Measurements from ENCODE around the gene AKAP3.

Gene AKAP3

DNA sequence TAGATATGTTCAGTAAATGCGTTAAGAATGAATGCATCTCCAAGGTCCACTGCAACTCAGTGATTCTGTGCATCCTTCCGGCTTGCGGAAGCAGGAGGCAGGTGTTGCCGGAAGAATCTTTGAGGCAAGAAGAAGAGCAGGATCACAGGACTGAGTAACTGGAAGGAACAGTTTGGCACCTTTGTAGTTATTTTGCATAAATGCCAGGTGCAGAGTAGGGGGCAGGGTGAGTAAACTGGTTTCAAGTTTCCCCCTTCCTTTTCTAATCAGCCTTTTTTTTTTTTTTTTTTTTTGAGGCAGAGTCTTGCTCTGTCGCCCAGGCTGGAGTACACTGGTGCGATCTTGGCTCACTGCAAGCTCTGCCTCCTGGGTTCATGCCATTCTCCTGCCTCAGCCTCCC, 64.6 kb downstream of the AKAP3 start:
- no peak overlapping the region for H3K27ac ChIP-seq (ENCODE audit: low read depth, low read length)
- H3K4me1 ChIP-seq (ENCODE audit: control insufficient read depth in 1 of 2, insufficient read depth in 2 of 2, low read length in 2 of 2) = no peaks in the 10 kb centered on the region
- H3K27me3 ChIP-seq (ENCODE audit: control insufficient read depth in 1 of 2, insufficient read depth in 2 of 2, low read length in 2 of 2) = peaks cover 0 to 2% of the 10 kb centered on the region in 2 donors
- H3K9me3 ChIP-seq (ENCODE audit: control insufficient read depth in 1 of 2, low read length in 2 of 2) = no peaks in the 10 kb centered on the region
- no peaks in the 10 kb centered on the region for H3K36me3 ChIP-seq (ENCODE audit: control insufficient read depth in 1 of 2, insufficient read depth in 2 of 2, low read length in 2 of 2)
- no peak overlapping the region for H3K4me3 ChIP-seq (ENCODE audit: low read depth in 1 of 2, low read length in 2 of 2)
- no peak overlapping the region for H3K9ac ChIP-seq (ENCODE audit: low read depth in 1 of 2, low read length in 2 of 2)

DNA sequence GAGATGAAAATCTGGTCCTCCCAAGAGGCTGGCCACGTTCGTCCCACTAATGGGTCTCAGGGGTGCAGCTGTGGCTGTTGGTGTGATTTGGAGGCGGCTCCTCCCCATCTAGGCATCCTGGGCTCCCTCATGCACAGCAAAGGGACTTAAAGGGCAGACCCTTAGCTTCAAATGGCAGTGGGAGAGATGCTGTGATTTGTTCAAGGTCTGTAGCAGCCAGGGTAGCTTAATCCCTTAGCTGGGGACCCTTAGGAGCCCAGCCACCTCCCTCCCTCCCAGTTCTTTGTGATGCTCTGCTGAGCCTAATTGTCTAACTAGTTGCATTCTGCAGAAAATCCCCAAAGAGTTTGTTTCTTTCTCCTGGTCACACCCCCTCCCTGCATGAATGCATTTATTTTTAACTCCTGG, 68.6 kb downstream of the AKAP3 start:
- H3K4me3 ChIP-seq (ENCODE audit: low read depth in 1 of 2, low read length in 2 of 2) = no peak overlapping the region

DNA sequence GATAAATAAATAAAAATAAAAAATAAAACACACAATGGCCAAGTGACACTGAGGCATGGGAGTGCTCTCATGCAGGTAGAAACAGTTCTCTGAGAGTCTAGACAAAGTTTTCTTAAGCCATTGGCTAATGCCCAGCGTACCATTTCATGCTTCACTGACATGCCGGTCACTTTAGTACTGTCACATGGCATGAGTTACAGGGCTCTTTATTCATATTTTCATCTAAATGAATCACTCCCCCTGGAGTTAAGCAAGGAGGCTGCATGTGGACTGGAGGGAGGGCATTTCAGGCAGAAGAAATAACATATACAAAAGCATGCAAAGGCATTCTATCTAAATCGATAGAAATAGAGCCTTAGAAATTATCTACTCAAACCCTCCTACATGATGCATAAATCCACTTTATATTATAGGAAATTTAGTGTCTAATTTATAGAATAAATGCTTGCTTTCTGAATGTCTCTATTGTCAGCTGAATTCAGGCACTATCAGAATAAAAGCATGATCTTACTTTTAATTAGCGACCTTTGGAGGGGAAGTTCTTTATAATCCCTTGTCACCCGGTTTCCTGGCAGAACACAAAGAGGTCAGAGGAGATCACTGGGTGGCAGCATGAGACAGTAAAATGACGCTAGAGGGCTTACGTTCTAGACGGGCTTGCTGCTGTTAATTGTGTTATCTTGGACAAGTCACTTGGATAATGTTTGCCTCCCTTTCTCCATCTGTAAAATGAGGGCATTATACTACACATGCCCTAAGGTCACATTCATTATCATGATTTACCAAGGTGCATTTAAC, 69.3 kb downstream of the AKAP3 start:
- no peaks in the 10 kb centered on the region for H3K36me3 ChIP-seq (ENCODE audit: control insufficient read depth in 1 of 2, insufficient read depth in 2 of 2, low read length in 2 of 2)
- H3K27me3 ChIP-seq (ENCODE audit: control insufficient read depth in 1 of 2, insufficient read depth in 2 of 2, low read length in 2 of 2) = peaks cover 0 to 2% of the 10 kb centered on the region in 2 donors
- no peaks in the 10 kb centered on the region for H3K4me1 ChIP-seq (ENCODE audit: control insufficient read depth in 1 of 2, insufficient read depth in 2 of 2, low read length in 2 of 2)
- no peaks in the 10 kb centered on the region for H3K9me3 ChIP-seq (ENCODE audit: control insufficient read depth in 1 of 2, low read length in 2 of 2)
- no peak overlapping the region for H3K4me3 ChIP-seq (ENCODE audit: low read depth in 1 of 2, low read length in 2 of 2)
- no peak overlapping the region for H3K27ac ChIP-seq (ENCODE audit: low read depth, low read length)
- no peak overlapping the region for H3K9ac ChIP-seq (ENCODE audit: low read depth in 1 of 2, low read length in 2 of 2)

More for the DNA sequence above, 68.6 kb downstream of the AKAP3 start:
- Histone ChIP-seq H3K9ac (ENCODE audit: low read depth in 1 of 2, low read length in 2 of 2) (no peak overlapping the region), H3K9me3 (ENCODE audit: control insufficient read depth in 1 of 2, low read length in 2 of 2) (no peaks in the 10 kb centered on the region), H3K4me1 (ENCODE audit: control insufficient read depth in 1 of 2, insufficient read depth in 2 of 2, low read length in 2 of 2) (no peaks in the 10 kb centered on the region), H3K27ac (ENCODE audit: low read depth, low read length) (no peak overlapping the region), H3K27me3 (ENCODE audit: control insufficient read depth in 1 of 2, insufficient read depth in 2 of 2, low read length in 2 of 2) (peaks cover 0 to 2% of the 10 kb centered on the region in 2 donors), H3K36me3 (ENCODE audit: control insufficient read depth in 1 of 2, insufficient read depth in 2 of 2, low read length in 2 of 2) (no peaks in the 10 kb centered on the region)

DNA sequence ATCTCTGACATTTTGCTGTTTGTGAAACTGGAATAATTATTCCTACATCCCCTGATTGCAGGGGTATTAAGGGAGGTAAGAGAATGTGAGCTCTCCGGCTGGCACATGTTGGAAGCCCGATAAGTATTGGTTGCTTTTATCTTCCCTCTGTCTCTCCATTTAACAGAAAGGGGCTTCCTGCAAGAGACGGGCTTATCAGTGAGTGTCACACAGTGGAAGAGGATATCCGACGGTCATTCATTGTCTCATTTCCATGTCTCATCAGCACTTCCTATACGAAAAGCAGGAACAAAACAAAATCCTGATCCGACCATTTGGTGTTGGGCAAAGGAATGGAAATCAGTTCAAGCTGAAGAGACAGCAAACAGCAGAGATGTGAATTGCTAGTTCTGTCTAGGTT, 76.2 kb downstream of the AKAP3 start:
- Histone ChIP-seq H3K9ac (ENCODE audit: low read depth in 1 of 2, low read length in 2 of 2) (no peak overlapping the region), H3K27ac (ENCODE audit: low read depth, low read length) (no peak overlapping the region), H3K4me1 (ENCODE audit: control insufficient read depth in 1 of 2, insufficient read depth in 2 of 2, low read length in 2 of 2) (no peaks in the 10 kb centered on the region), H3K4me3 (ENCODE audit: low read depth in 1 of 2, low read length in 2 of 2) (no peak overlapping the region), H3K36me3 (ENCODE audit: control insufficient read depth in 1 of 2, insufficient read depth in 2 of 2, low read length in 2 of 2) (no peaks in the 10 kb centered on the region), H3K9me3 (ENCODE audit: control insufficient read depth in 1 of 2, low read length in 2 of 2) (no peaks in the 10 kb centered on the region), H3K27me3 (ENCODE audit: control insufficient read depth in 1 of 2, insufficient read depth in 2 of 2, low read length in 2 of 2) (no peaks in the 10 kb centered on the region)

DNA sequence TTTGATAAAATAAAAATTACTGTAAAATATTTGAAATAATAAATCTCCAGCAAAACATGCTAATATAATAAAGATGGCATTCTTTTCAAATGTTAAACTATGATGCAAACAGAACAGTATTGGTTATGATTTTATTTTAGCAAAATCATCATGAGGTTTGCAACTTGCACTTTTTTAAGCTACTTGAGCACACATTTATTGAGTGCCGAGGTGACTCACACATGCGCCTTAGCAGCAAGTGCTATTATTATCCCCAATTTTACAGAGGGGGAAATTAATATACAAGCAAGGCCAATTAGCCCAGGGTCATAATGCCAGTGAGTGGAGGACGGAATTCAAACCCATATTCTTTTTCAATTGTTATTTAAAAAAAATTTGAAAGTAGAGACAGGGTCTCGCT, 79.6 kb downstream of the AKAP3 start:
- no peaks in the 10 kb centered on the region for H3K36me3 ChIP-seq (ENCODE audit: control insufficient read depth in 1 of 2, insufficient read depth in 2 of 2, low read length in 2 of 2)
- H3K4me1 ChIP-seq (ENCODE audit: control insufficient read depth in 1 of 2, insufficient read depth in 2 of 2, low read length in 2 of 2) = peaks cover 0 to 6% of the 10 kb centered on the region in 2 donors
- no peaks in the 10 kb centered on the region for H3K27me3 ChIP-seq (ENCODE audit: control insufficient read depth in 1 of 2, insufficient read depth in 2 of 2, low read length in 2 of 2)
- no peak overlapping the region for H3K4me3 ChIP-seq (ENCODE audit: low read depth in 1 of 2, low read length in 2 of 2)
- H3K27ac ChIP-seq (ENCODE audit: low read depth, low read length) = no peak overlapping the region
- H3K9ac ChIP-seq (ENCODE audit: low read depth in 1 of 2, low read length in 2 of 2) = no peak overlapping the region
- no peaks in the 10 kb centered on the region for H3K9me3 ChIP-seq (ENCODE audit: control insufficient read depth in 1 of 2, low read length in 2 of 2)

DNA sequence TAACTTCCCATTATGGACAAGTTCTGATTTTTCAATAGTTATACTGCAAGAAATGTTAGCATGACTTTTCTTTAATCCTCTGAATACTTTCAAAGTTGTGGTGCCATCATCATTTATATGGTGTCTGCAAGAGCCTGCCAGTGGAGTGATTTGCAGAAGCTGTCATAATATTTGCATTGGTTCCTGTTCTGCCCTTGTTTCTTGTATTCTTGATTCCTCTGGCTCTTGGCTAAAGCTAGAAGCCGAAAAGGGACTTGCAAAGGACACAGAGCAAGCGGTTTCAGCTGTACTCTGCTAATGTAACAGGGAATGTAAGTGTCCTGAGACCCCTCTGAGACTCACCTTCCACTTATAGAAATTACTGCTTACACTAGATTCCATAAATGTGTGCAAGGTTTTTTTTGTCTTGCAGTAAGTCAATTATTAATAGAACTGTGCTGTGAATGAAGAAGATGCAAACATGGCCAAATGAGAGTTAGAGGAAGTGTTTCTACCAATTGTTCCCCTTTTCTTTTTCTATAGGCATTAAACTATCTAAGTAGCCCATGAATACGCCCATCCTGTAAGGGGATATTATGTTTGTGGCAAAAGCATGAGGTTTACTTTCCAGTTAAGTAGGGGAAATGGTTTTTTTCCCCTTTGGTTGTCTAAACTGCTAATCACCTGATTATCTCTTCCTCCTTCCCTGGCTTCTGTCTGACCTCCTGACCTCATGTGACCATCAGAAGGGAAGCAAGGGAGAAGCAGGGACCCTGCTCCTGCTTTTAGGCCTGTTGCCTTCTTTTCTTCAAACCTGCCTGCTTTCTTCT, 81.6 kb downstream of the AKAP3 start:
- no peak overlapping the region for H3K27ac ChIP-seq (ENCODE audit: low read depth, low read length)
- H3K27me3 ChIP-seq (ENCODE audit: control insufficient read depth in 1 of 2, insufficient read depth in 2 of 2, low read length in 2 of 2) = no peaks in the 10 kb centered on the region
- no peaks in the 10 kb centered on the region for H3K36me3 ChIP-seq (ENCODE audit: control insufficient read depth in 1 of 2, insufficient read depth in 2 of 2, low read length in 2 of 2)

DNA sequence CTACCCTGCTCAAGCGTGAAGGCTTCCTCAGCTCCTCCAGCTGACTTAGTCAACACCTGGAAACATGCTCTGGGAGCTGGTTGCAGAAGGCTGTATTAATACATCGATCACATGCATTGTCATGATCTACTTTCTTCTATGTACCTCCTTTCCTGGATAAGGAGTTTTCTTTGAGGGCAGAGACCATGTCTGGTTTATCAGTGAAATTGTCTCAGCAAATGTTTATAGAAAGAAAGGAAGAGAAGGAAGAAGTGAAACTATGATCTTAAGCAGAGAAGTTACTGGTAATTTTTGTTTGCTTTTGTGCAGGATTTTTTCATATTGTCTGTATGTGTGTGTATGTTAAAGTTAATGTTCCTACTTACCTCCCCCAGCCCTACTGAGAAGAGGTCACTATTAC, 82.4 kb downstream of the AKAP3 start:
- Histone ChIP-seq H3K27me3 (ENCODE audit: control insufficient read depth in 1 of 2, insufficient read depth in 2 of 2, low read length in 2 of 2) (no peaks in the 10 kb centered on the region), H3K27ac (ENCODE audit: low read depth, low read length) (no peak overlapping the region), H3K4me1 (ENCODE audit: control insufficient read depth in 1 of 2, insufficient read depth in 2 of 2, low read length in 2 of 2) (peaks cover 11 to 13% of the 10 kb centered on the region in 2 donors), H3K4me3 (ENCODE audit: low read depth in 1 of 2, low read length in 2 of 2) (no peak overlapping the region), H3K36me3 (ENCODE audit: control insufficient read depth in 1 of 2, insufficient read depth in 2 of 2, low read length in 2 of 2) (no peaks in the 10 kb centered on the region), H3K9ac (ENCODE audit: low read depth in 1 of 2, low read length in 2 of 2) (no peak overlapping the region), H3K9me3 (ENCODE audit: control insufficient read depth in 1 of 2, low read length in 2 of 2) (no peaks in the 10 kb centered on the region)

More for the DNA sequence above, 81.6 kb downstream of the AKAP3 start:
- no peak overlapping the region for H3K4me3 ChIP-seq (ENCODE audit: low read depth in 1 of 2, low read length in 2 of 2)
- peaks cover 4 to 8% of the 10 kb centered on the region in 2 donors for H3K4me1 ChIP-seq (ENCODE audit: control insufficient read depth in 1 of 2, insufficient read depth in 2 of 2, low read length in 2 of 2)
- no peak overlapping the region for H3K9ac ChIP-seq (ENCODE audit: low read depth in 1 of 2, low read length in 2 of 2)
- no peaks in the 10 kb centered on the region for H3K9me3 ChIP-seq (ENCODE audit: control insufficient read depth in 1 of 2, low read length in 2 of 2)

Measured in duodenal mucosa (tissue), 2 donors.